DND-41 (cell line): ENCODE measurements around the gene CHIT1.

Experiments used
- ATAC-seq: fragments of 200-7000 bp; cut with Tn5 transposase; 3 replicates; pipeline ENCODE4 v1.9.1; 2021; ENCODE audit warnings: low read depth; ENCODE audit not compliant: insufficient read depth
- DNase-seq: peaks from one replicate; pipeline ENCODE4 v3.0.0-alpha.2; 2020
- H2AFZ ChIP-seq: 2 replicates; pipeline ENCODE4 v1.6.0; 2012; ENCODE audit warnings: low read depth, low read length
- H3K27ac ChIP-seq: 2 replicates; pipeline ENCODE4 v1.5.1; 2012; ENCODE audit warnings: low read length, inconsistent platforms
- H3K27me3 ChIP-seq: fragments of 200-600 bp; sonication (generic); 2 replicates; pipeline ENCODE4 v1.6.0; 2012; ENCODE audit warnings: low read length, mild to moderate bottlenecking, inconsistent platforms; ENCODE audit not compliant: insufficient read depth, poor library complexity
- H3K36me3 ChIP-seq: 2 replicates; pipeline ENCODE4 v1.5.1; 2012; ENCODE audit warnings: low read length, inconsistent platforms; ENCODE audit not compliant: insufficient read depth
- H3K4me1 ChIP-seq: 2 replicates; pipeline ENCODE4 v1.5.1; 2012; ENCODE audit warnings: mild to moderate bottlenecking, low read length; ENCODE audit not compliant: insufficient read depth
- H3K4me2 ChIP-seq: 2 replicates; pipeline ENCODE4 v1.6.0; 2012; ENCODE audit warnings: mild to moderate bottlenecking, moderate library complexity, low read length, inconsistent platforms; ENCODE audit not compliant: insufficient read depth
- H3K4me3 ChIP-seq, 2 experiments: fragments of 200-600 bp in 1 of 2; shearing (Covaris generic) in 1 of 2; 2 replicates each; pipeline ENCODE4 v1.5.1; 2012 to 2016; ENCODE audit warnings: inconsistent platforms in 2 of 2, low read length in 2 of 2, mild to moderate bottlenecking in 2 of 2, low read depth in 1 of 2, moderate library complexity in 1 of 2
- H3K79me2 ChIP-seq: 2 replicates; pipeline ENCODE4 v1.6.0; 2012; ENCODE audit warnings: low read length, inconsistent platforms; ENCODE audit not compliant: insufficient read depth
- H3K9ac ChIP-seq: 2 replicates; pipeline ENCODE4 v1.6.0; 2012; ENCODE audit warnings: low read depth, mild to moderate bottlenecking, inconsistent platforms, low read length, moderate library complexity
- H3K9me3 ChIP-seq: 2 replicates; pipeline ENCODE4 v1.5.1; 2012; ENCODE audit warnings: low read length, moderate library complexity, mild to moderate bottlenecking, inconsistent platforms; ENCODE audit not compliant: insufficient read depth, severe bottlenecking
- H4K20me1 ChIP-seq: 2 replicates; pipeline ENCODE4 v1.6.0; 2012; ENCODE audit warnings: low read length; ENCODE audit not compliant: insufficient read depth
- CTCF ChIP-seq: IDR thresholded peaks from 2 replicates; pipeline ENCODE4 v1.5.1; 2012; ENCODE audit warnings: borderline replicate concordance, low read length, moderate library complexity, mild to moderate bottlenecking; ENCODE audit not compliant: poor library complexity, severe bottlenecking; ENCODE audit errors: extremely low read depth
- EZH2 ChIP-seq: IDR thresholded peaks from 3 replicates; pipeline ENCODE4 v1.6.1; 2012; ENCODE audit warnings: borderline replicate concordance, low read depth, mild to moderate bottlenecking, moderate library complexity, low read length, inconsistent platforms; ENCODE audit not compliant: severe bottlenecking

Gene CHIT1

GRCh38 chr1:203190949-203191348 is 38.5 kb downstream of the CHIT1 start:
- no peak overlapping the region for H2AFZ ChIP-seq
- H4K20me1 ChIP-seq: no peaks in the 10 kb centered on the region
- ATAC-seq: no peak
- no peaks in the 10 kb centered on the region for H3K4me1 ChIP-seq
- peaks cover 37% of the 10 kb centered on the region for H3K27me3 ChIP-seq
- no peak overlapping the region for H3K27ac ChIP-seq
- no peak for DNase-seq
- H3K9ac ChIP-seq: no peak overlapping the region
- H3K9me3 ChIP-seq: no peaks in the 10 kb centered on the region
- H3K4me2 ChIP-seq: no peak overlapping the region
- H3K79me2 ChIP-seq: no peaks in the 10 kb centered on the region
- TF ChIP-seq EZH2 (no peak), CTCF (no peak)
- H3K4me3 ChIP-seq: no peak overlapping the region
- no peaks in the 10 kb centered on the region for H3K36me3 ChIP-seq

- no peak overlapping the region for H3K4me2 ChIP-seq
- no peaks in the 10 kb centered on the region for H3K4me1 ChIP-seq
- H3K79me2 ChIP-seq: no peaks in the 10 kb centered on the region
- H3K27me3 ChIP-seq: peaks cover 39% of the 10 kb centered on the region
- no peak overlapping the region for H3K4me3 ChIP-seq
- H2AFZ ChIP-seq: no peak overlapping the region
- H3K9me3 ChIP-seq: no peaks in the 10 kb centered on the region
- TF ChIP-seq EZH2: no peak
- no peak for TF ChIP-seq CTCF
- no peaks in the 10 kb centered on the region for H3K36me3 ChIP-seq
- no peak overlapping the region for H3K27ac ChIP-seq
- no peak for ATAC-seq
- H3K9ac ChIP-seq: no peak overlapping the region
- no peak for DNase-seq
- no peaks in the 10 kb centered on the region for H4K20me1 ChIP-seq
Measured at GRCh38 chr1:203189951-203190352, 39.5 kb downstream of the CHIT1 start.

GRCh38 chr1:203188686-203189232 is 40.7 kb downstream of the CHIT1 start:
- H3K27ac ChIP-seq: no peak overlapping the region
- H3K4me1 ChIP-seq: no peaks in the 10 kb centered on the region
- no peak overlapping the region for H3K9ac ChIP-seq
- H3K9me3 ChIP-seq: no peaks in the 10 kb centered on the region
- no peak overlapping the region for H2AFZ ChIP-seq
- ATAC-seq: no peak
- no peak overlapping the region for H3K4me3 ChIP-seq
- no peak overlapping the region for H3K4me2 ChIP-seq
- peaks cover 39% of the 10 kb centered on the region for H3K27me3 ChIP-seq
- DNase-seq: no peak
- H3K79me2 ChIP-seq: no peaks in the 10 kb centered on the region
- no peak for TF ChIP-seq EZH2
- TF ChIP-seq CTCF: no peak
- no peaks in the 10 kb centered on the region for H4K20me1 ChIP-seq
- no peaks in the 10 kb centered on the region for H3K36me3 ChIP-seq
